Breast epithelium (tissue), 4 donors: Measurements from ENCODE around the gene SPG11. TPM values are rescaled to one million over a fixed set of nuclear protein-coding genes. Genes with fewer than 3 reads are reported as not detected.
"Not testable (repeated sequence)": the region's sequence is repeated elsewhere in the genome, so short reads cannot be mapped to it uniquely, and the experiment has no call there.

Source experiments
- DNase-seq, 2 donors: peaks; one replicate each; pipeline ENCODE4 v3.0.0-alpha.2; 2019; ENCODE audit warnings: low spot score in 2 of 2
- H3K27ac ChIP-seq, 2 donors: fragments of 200-600 bp; sonication (generic) in 1 of 2; one replicate each; pipeline ENCODE4 v1.5.1; 2016 to 2019; ENCODE audit warnings: mild to moderate bottlenecking in 1 of 2
- H3K27me3 ChIP-seq, 2 donors: fragments of 200-600 bp; sonication (generic) in 1 of 2; one replicate each; pipeline versions ENCODE4 v1.5.1 to v1.6.0; 2017 to 2019; ENCODE audit warnings: control low read depth in 1 of 2, mild to moderate bottlenecking in 1 of 2
- H3K36me3 ChIP-seq: fragments of 200-600 bp; one replicate; pipeline ENCODE4 v1.5.1; 2019
- H3K4me1 ChIP-seq, 2 donors: fragments of 200-600 bp; sonication (generic); one replicate each; pipeline ENCODE4 v1.5.1; 2016 to 2019; ENCODE audit warnings: control low read depth in 1 of 2
- H3K4me3 ChIP-seq, 3 donors: fragments of 200-600 bp; sonication (generic); 1 replicate in 2 of 3; 2 replicates in 1 of 3; pipeline ENCODE4 v1.5.1; 2016 to 2019; ENCODE audit warnings: mild to moderate bottlenecking in 3 of 3, moderate library complexity in 2 of 3
- H3K9me3 ChIP-seq, 2 donors: fragments of 200-600 bp; sonication (generic) in 1 of 2; one replicate each; pipeline ENCODE4 v1.5.1; 2016 to 2019; ENCODE audit warnings: control low read depth in 1 of 2
- CTCF ChIP-seq, 3 donors: fragments of 450-650 bp; IDR thresholded peaks; one replicate each; pipeline ENCODE4 v1.5.1; 2016 to 2017; ENCODE audit warnings: antibody characterized with exemption in 3 of 3, mild to moderate bottlenecking in 3 of 3, moderate library complexity in 3 of 3
- POLR2A ChIP-seq: fragments of 450-650 bp; IDR thresholded peaks from one replicate; pipeline ENCODE4 v1.6.1; 2016; ENCODE audit warnings: antibody characterized with exemption, mild to moderate bottlenecking, moderate library complexity
- POLR2AphosphoS5 ChIP-seq, 3 donors: sonication (generic); formaldehyde crosslinking; IDR thresholded peaks; one replicate each; pipeline ENCODE4 v1.6.1; 2017; ENCODE audit warnings: antibody characterized with exemption in 3 of 3
- intact Hi-C: fragments of 100-400 bp; cut with DNase I; formaldehyde crosslinking; loops from one replicate; pipeline ENCODE4 v1.15.1; 2023; ENCODE audit warnings: low total_unique reads
- total RNA-seq, 3 donors: library from RNA; depleted of rRNA; stranded (reverse); fragments of >200 nt; gene quantifications; one replicate each; pipeline ENCODE4 v1.1.0, GENCODE V29; 2016

Gene SPG11
- total RNA-seq, 3 donors from 2014 or later = 82.4 to 117 (median 103) TPM

- Histone ChIP-seq H3K4me1 (peaks cover 0 to 11% of the 10 kb centered on the region in 2 donors), H3K36me3 (no peaks in the 10 kb centered on the region), H3K4me3 (no peak overlapping the region), H3K9me3 (no peaks in the 10 kb centered on the region), H3K27me3 (no peaks in the 10 kb centered on the region), H3K27ac (no peak overlapping the region)
- no peak for TF ChIP-seq CTCF (IDR thresholded peaks at IDR 0.05)
- TF ChIP-seq POLR2A = no peak
- TF ChIP-seq POLR2AphosphoS5 (IDR thresholded peaks at IDR 0.05) = no peak
- no peak for DNase-seq
- intact Hi-C loops = no loop called here
Observed at GRCh38 chr15:44535092-44535491, 128.4 kb downstream of the SPG11 start.

DNA sequence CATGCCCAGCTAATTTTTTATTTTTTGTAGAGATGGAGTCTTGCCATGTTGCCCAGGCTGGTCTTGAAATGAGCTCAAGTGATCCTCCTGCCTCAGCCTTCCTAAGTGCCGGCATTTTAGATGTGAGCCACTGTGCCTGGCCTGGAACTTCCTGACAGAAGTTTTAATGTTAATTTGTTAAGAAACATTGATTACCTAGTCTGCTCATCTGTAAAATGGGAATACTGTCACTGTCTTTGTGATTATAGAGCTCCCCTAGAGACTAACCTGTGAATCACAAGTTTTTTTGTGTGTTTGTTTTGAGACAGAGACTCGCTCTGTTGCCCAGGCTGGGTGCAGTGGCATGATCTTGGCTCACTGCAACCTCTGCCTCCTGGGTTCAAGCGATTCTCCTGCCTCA lies 130.8 kb downstream of the SPG11 start:
- Histone ChIP-seq H3K4me1 (peaks cover 0 to 5% of the 10 kb centered on the region in 2 donors), H3K9me3 (no peaks in the 10 kb centered on the region), H3K27me3 (no peaks in the 10 kb centered on the region), H3K27ac (no peak overlapping the region), H3K4me3 (no peak overlapping the region), H3K36me3 (no peaks in the 10 kb centered on the region)
- TF ChIP-seq POLR2AphosphoS5 (IDR thresholded peaks at IDR 0.05) (no peak), POLR2A (no peak), CTCF (IDR thresholded peaks at IDR 0.05) (no peak)
- no peak for DNase-seq
- intact Hi-C loops = no loop called here

GRCh38 chr15:44532275-44532674 lies 131.2 kb downstream of the SPG11 start:
- H3K27ac ChIP-seq, H3K36me3 ChIP-seq, H3K4me1 ChIP-seq, H3K27me3 ChIP-seq, DNase-seq, H3K4me3 ChIP-seq, H3K9me3 ChIP-seq, intact Hi-C loops: not testable (repeated sequence)

- intact Hi-C loops = no loop called here
- TF ChIP-seq POLR2AphosphoS5 (IDR thresholded peaks at IDR 0.05) = no peak
- no peak for TF ChIP-seq POLR2A
- no peak for TF ChIP-seq CTCF (IDR thresholded peaks at IDR 0.05)
- no peak for DNase-seq
- H3K4me3 ChIP-seq = no peak overlapping the region
- peaks cover 0 to 3% of the 10 kb centered on the region in 2 donors for H3K4me1 ChIP-seq
- H3K36me3 ChIP-seq = no peaks in the 10 kb centered on the region
- no peak overlapping the region for H3K27ac ChIP-seq
- H3K9me3 ChIP-seq = no peaks in the 10 kb centered on the region
- H3K27me3 ChIP-seq = no peaks in the 10 kb centered on the region
Observed at GRCh38 chr15:44530653-44531052, 132.8 kb downstream of the SPG11 start.

DNA sequence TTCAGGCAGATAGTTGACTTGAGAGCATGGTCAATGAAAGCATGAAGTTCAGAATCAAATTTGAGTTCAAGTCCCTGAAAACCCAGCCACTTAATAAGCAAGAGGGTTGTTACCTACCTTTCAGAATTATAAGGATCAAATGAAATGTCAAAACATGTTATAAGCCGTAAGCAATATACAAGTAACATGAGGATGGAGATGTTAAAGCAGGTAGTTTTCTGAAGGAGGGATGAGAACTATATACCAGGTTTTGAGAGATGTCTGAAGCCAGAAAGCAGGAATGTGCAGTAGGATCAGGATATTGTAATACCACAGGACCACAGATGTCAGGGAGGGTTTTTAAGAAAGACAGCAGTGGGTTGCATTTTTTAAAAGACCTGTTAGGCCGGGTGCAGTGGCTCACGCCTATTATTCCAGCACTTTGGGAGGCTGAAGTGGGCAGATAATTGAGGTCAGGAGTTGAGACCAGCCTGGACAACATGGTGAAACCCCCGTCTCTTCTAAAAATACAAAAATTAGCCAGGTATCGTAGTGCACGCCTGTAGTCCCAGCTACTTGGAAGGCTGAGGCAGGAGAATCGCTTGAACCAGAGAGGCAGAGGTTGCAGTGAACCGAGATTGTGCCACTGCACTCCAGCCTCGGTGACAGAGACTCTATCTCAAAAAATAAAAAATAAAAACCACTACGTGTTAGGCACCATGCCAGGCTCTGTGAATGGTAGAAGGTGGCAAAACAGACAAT lies 133.4 kb downstream of the SPG11 start:
- Histone ChIP-seq H3K36me3 (no peaks in the 10 kb centered on the region), H3K9me3 (no peaks in the 10 kb centered on the region), H3K27me3 (no peaks in the 10 kb centered on the region), H3K4me3 (no peak overlapping the region), H3K4me1 (no peaks in the 10 kb centered on the region), H3K27ac (no peak overlapping the region)
- TF ChIP-seq POLR2A (no peak), POLR2AphosphoS5 (IDR thresholded peaks at IDR 0.05) (no peak), CTCF (IDR thresholded peaks at IDR 0.05) (no peak)
- intact Hi-C loops = no loop called here
- no peak for DNase-seq
